Breast epithelium (tissue), 4 donors: ENCODE data around the gene GEN1. TPM values are rescaled to one million over a fixed set of nuclear protein-coding genes. Genes with fewer than 3 reads are reported as not detected.

Experiments
- DNase-seq, 2 donors: peaks; one replicate each; pipeline ENCODE4 v3.0.0-alpha.2; 2019; ENCODE audit warnings: low spot score in 2 of 2
- H3K27ac ChIP-seq, 2 donors: fragments of 200-600 bp; sonication (generic) in 1 of 2; one replicate each; pipeline ENCODE4 v1.5.1; 2016 to 2019; ENCODE audit warnings: mild to moderate bottlenecking in 1 of 2
- H3K27me3 ChIP-seq, 2 donors: fragments of 200-600 bp; sonication (generic) in 1 of 2; one replicate each; pipeline versions ENCODE4 v1.5.1 to v1.6.0; 2017 to 2019; ENCODE audit warnings: control low read depth in 1 of 2, mild to moderate bottlenecking in 1 of 2
- H3K36me3 ChIP-seq: fragments of 200-600 bp; one replicate; pipeline ENCODE4 v1.5.1; 2019
- H3K4me1 ChIP-seq, 2 donors: fragments of 200-600 bp; sonication (generic); one replicate each; pipeline ENCODE4 v1.5.1; 2016 to 2019; ENCODE audit warnings: control low read depth in 1 of 2
- H3K4me3 ChIP-seq, 3 donors: fragments of 200-600 bp; sonication (generic); 1 replicate in 2 of 3; 2 replicates in 1 of 3; pipeline ENCODE4 v1.5.1; 2016 to 2019; ENCODE audit warnings: mild to moderate bottlenecking in 3 of 3, moderate library complexity in 2 of 3
- H3K9me3 ChIP-seq, 2 donors: fragments of 200-600 bp; sonication (generic) in 1 of 2; one replicate each; pipeline ENCODE4 v1.5.1; 2016 to 2019; ENCODE audit warnings: control low read depth in 1 of 2
- POLR2A ChIP-seq: fragments of 450-650 bp; IDR thresholded peaks from one replicate; pipeline ENCODE4 v1.6.1; 2016; ENCODE audit warnings: antibody characterized with exemption, mild to moderate bottlenecking, moderate library complexity
- POLR2AphosphoS5 ChIP-seq, 3 donors: sonication (generic); formaldehyde crosslinking; IDR thresholded peaks; one replicate each; pipeline ENCODE4 v1.6.1; 2017; ENCODE audit warnings: antibody characterized with exemption in 3 of 3
- intact Hi-C: fragments of 100-400 bp; cut with DNase I; formaldehyde crosslinking; loops from one replicate; pipeline ENCODE4 v1.15.1; 2023; ENCODE audit warnings: low total_unique reads
- total RNA-seq, 3 donors: library from RNA; depleted of rRNA; stranded (reverse); fragments of >200 nt; gene quantifications; one replicate each; pipeline ENCODE4 v1.1.0, GENCODE V29; 2016
- TF ChIP-seq, protein P1 (sequence below), 3 donors: fragments of 450-650 bp; IDR thresholded peaks; one replicate each; pipeline ENCODE4 v1.5.1; 2016 to 2017; ENCODE audit warnings: antibody characterized with exemption in 3 of 3, mild to moderate bottlenecking in 3 of 3, moderate library complexity in 3 of 3

GEN1 gene
- total RNA-seq, 3 donors from 2014 or later = 3.6 to 12.7 (median 6.7) TPM

DNA sequence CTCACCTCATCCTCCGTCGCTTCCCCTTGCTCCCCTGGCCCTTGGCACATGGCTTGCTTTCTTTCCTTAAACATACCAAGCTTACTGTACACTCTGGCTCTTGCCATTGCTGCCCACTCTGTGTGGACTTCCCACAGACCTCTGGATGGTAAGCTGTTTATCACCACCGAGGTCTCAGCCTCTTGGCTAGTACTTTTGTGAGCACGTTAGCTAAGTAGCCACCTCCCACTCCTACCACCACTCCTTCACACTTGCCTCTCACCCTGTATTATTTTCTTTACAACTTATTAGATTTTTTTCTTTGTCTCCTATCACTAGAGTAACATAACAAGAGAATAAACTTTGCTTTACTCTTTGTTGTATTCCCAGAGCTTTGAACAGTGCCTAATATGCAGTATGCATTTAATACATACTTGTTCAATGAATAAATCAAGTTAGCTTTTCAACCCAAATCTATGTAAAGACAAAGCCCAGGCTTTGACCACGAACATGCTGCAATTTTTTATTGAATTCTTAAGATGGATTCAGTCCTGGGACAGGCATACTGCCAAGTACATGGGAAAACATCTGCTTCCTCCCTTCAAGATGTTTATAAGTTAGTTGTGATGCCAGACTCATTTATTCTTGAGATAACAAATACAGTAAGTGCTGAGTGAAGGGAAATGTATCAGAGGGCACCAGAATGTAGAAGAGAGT is 37.3 kb downstream of the GEN1 start:
- no peak overlapping the region for H3K27ac ChIP-seq
- H3K27me3 ChIP-seq = no peaks in the 10 kb centered on the region
- intact Hi-C loops = no loop called here
- no peaks in the 10 kb centered on the region for H3K4me1 ChIP-seq
- no peak for DNase-seq
- TF ChIP-seq POLR2AphosphoS5 (IDR thresholded peaks at IDR 0.05) (no peak), POLR2A (no peak)
- TF ChIP-seq, protein P1, sequence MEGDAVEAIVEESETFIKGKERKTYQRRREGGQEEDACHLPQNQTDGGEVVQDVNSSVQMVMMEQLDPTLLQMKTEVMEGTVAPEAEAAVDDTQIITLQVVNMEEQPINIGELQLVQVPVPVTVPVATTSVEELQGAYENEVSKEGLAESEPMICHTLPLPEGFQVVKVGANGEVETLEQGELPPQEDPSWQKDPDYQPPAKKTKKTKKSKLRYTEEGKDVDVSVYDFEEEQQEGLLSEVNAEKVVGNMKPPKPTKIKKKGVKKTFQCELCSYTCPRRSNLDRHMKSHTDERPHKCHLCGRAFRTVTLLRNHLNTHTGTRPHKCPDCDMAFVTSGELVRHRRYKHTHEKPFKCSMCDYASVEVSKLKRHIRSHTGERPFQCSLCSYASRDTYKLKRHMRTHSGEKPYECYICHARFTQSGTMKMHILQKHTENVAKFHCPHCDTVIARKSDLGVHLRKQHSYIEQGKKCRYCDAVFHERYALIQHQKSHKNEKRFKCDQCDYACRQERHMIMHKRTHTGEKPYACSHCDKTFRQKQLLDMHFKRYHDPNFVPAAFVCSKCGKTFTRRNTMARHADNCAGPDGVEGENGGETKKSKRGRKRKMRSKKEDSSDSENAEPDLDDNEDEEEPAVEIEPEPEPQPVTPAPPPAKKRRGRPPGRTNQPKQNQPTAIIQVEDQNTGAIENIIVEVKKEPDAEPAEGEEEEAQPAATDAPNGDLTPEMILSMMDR (IDR thresholded peaks at IDR 0.05) = no peak
- no peak overlapping the region for H3K4me3 ChIP-seq
- no peaks in the 10 kb centered on the region for H3K36me3 ChIP-seq
- H3K9me3 ChIP-seq = no peaks in the 10 kb centered on the region

DNA sequence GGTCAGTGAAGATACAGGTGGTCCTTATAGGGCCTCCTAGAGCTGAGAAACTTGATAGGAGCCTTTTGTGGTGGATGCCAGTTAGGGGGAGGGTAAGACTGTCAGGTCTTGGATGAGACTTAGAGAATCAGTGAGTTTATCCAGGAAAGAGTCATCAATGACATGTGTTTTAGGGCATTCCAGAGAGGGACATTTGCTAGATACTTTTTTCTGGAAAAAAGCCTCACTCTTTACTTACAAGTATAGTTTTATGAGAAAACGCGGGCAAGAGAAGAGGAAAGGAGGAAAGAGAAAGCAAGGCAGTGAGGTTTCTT is 37.8 kb downstream of the GEN1 start:
- H3K4me1 ChIP-seq = no peaks in the 10 kb centered on the region
- no peaks in the 10 kb centered on the region for H3K9me3 ChIP-seq
- TF ChIP-seq POLR2A = no peak
- TF ChIP-seq POLR2AphosphoS5 (IDR thresholded peaks at IDR 0.05) = no peak
- TF ChIP-seq, protein P1 (IDR thresholded peaks at IDR 0.05) = no peak
- H3K27ac ChIP-seq = no peak overlapping the region
- no peaks in the 10 kb centered on the region for H3K36me3 ChIP-seq
- intact Hi-C loops = no loop called here
- no peak overlapping the region for H3K4me3 ChIP-seq
- no peak for DNase-seq
- H3K27me3 ChIP-seq = no peaks in the 10 kb centered on the region

DNA sequence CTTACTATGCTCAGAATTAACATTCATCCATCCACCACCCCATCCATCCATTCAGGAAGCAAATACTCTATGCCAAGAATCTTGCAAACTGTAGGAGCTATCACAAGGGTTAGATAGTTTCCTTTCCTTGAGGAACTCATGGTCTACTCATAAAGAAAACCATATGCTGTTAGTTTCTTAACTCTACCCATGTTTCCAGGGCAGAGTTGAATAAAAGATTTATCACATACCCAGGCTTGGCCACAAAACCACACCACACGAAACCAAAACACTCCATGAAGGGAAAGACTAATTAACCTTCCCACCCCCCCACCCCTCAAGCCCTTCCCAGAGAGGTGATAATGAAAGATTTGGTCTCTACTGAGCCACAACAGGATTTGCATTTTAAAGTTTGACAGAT is 38.6 kb downstream of the GEN1 start:
- Histone ChIP-seq H3K27ac (no peak overlapping the region), H3K4me3 (no peak overlapping the region), H3K4me1 (no peaks in the 10 kb centered on the region), H3K27me3 (no peaks in the 10 kb centered on the region), H3K9me3 (no peaks in the 10 kb centered on the region), H3K36me3 (no peaks in the 10 kb centered on the region)
- TF ChIP-seq POLR2A = no peak
- no peak for TF ChIP-seq POLR2AphosphoS5 (IDR thresholded peaks at IDR 0.05)
- TF ChIP-seq, protein P1 (IDR thresholded peaks at IDR 0.05) = no peak
- no peak for DNase-seq
- intact Hi-C loops = no loop called here

DNA sequence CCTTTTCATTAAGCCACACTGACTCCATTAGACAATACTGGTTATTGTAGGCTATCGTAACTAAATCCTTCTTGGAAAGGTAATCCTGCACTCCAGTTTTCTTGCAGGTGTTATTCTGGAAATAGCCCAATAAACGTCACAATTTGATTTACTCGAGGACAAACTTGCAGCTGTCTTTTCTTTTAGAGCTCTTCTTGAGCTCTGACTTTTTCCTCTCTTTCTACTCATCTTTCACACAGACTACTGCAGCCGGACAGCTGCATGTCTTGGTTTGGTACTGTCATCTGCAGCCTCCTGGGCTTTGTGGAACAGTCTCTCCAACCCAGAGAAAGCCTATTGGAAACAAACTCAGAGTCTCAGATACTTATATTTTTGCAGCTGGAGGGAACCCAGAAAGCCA is 39.4 kb downstream of the GEN1 start:
- intact Hi-C loops = no loop called here
- Histone ChIP-seq H3K9me3 (no peaks in the 10 kb centered on the region), H3K36me3 (no peaks in the 10 kb centered on the region), H3K4me3 (no peak overlapping the region), H3K4me1 (no peaks in the 10 kb centered on the region), H3K27ac (no peak overlapping the region), H3K27me3 (no peaks in the 10 kb centered on the region)
- no peak for DNase-seq
- TF ChIP-seq POLR2AphosphoS5 (IDR thresholded peaks at IDR 0.05) (no peak), POLR2A (no peak)
- TF ChIP-seq, protein P1 (IDR thresholded peaks at IDR 0.05) = no peak

DNA sequence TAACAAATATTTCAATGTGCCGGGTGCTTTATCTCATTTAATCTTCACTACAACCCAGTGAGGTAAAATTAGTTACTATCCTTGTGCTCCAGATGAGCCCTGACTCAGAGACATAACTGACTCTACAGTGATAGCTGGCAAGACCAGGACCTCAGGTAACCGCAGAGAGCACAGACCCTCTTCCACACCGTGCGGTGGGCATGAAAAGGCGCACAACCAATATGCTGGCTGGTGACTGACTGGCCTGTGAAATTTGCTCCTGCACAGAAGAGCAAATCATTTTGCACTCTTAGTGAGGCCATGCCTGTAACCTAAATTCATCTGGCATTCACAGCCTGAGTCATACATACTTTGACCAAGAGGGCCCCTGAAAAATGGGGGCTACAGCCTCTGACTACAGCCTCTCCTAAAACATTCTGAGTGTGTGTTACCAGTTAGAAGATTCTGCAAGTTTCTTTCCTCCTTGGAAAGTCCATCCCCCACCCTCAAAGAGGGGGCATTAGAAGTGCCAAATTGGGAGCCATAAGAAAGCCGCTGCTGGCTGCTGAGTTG is 39.9 kb downstream of the GEN1 start:
- no peaks in the 10 kb centered on the region for H3K9me3 ChIP-seq
- H3K4me1 ChIP-seq = no peaks in the 10 kb centered on the region
- no peaks in the 10 kb centered on the region for H3K36me3 ChIP-seq
- H3K27me3 ChIP-seq = no peaks in the 10 kb centered on the region
- TF ChIP-seq POLR2A = no peak
- no peak for TF ChIP-seq POLR2AphosphoS5 (IDR thresholded peaks at IDR 0.05)
- TF ChIP-seq, protein P1 (IDR thresholded peaks at IDR 0.05) = no peak
- no peak overlapping the region for H3K27ac ChIP-seq
- no peak for DNase-seq
- no peak overlapping the region for H3K4me3 ChIP-seq
- intact Hi-C loops = no loop called here
